MCF 10A (cell line): ENCODE measurements around the gene YDJC. TPM values are rescaled to one million over a fixed set of nuclear protein-coding genes. Genes with fewer than 3 reads are reported as not detected.

Experiments used
- BruUV-seq: library from RNA; stranded (reverse); fragments of 400-500 nt; replicated peaks from 2 replicates; lab custom pipeline; 2021; lab: Mats Ljungman, UMichigan
- CTCF ChIA-PET: fragments of 300-600 bp; sonication (Branson Sonifier 250); formaldehyde crosslinking; extraction: SDS; loops from one replicate; lab custom pipeline; 2021; ENCODE audit warnings: antibody characterized with exemption, inconsistent platforms; lab: Yijun Ruan, JAX
- POLR2A ChIA-PET: fragments of 300-600, 350-650 bp; sonication (Branson Sonifier 250); formaldehyde crosslinking; extraction: SDS; loops from one replicate; lab custom pipeline; 2020; ENCODE audit warnings: antibody characterized with exemption, inconsistent platforms; lab: Yijun Ruan, JAX
- DNase-seq: peaks from one replicate; pipeline ENCODE4 v3.0.0-alpha.2; 2018; ENCODE audit not compliant: unreplicated experiment
- H3K27ac Mint-ChIP-seq: one replicate; pipeline ENCODE4 v1.8.0; 2022; ENCODE audit warnings: mild to moderate bottlenecking, low read depth, mixed read lengths; ENCODE audit not compliant: unreplicated experiment
- H3K27me3 Mint-ChIP-seq: one replicate; pipeline ENCODE4 v1.8.0; 2022; ENCODE audit warnings: mixed read lengths; ENCODE audit not compliant: insufficient read depth, unreplicated experiment
- H3K36me3 Mint-ChIP-seq: one replicate; pipeline ENCODE4 v1.8.0; 2022; ENCODE audit warnings: mild to moderate bottlenecking, moderate library complexity, mixed read lengths; ENCODE audit not compliant: insufficient read depth, unreplicated experiment
- H3K4me1 Mint-ChIP-seq: one replicate; pipeline ENCODE4 v1.8.0; 2022; ENCODE audit warnings: mixed read lengths; ENCODE audit not compliant: insufficient read depth, unreplicated experiment
- H3K4me3 Mint-ChIP-seq: one replicate; pipeline ENCODE4 v1.8.0; 2022; ENCODE audit warnings: mild to moderate bottlenecking, moderate library complexity, mixed read lengths; ENCODE audit not compliant: unreplicated experiment
- H3K9me3 Mint-ChIP-seq: one replicate; pipeline ENCODE4 v1.8.0; 2022; ENCODE audit warnings: mixed read lengths; ENCODE audit not compliant: unreplicated experiment
- intact Hi-C: fragments of 100-400 bp; cut with micrococcal nuclease; formaldehyde crosslinking; loops from 2 replicates; pipeline ENCODE4 v1.14.1; 2022
- total RNA-seq: library from RNA; stranded (reverse); gene quantifications from 2 replicates; pipeline ENCODE4 v1.2.3, GENCODE V29; 2022
- TF ChIP-seq, protein P1 (sequence below): fragments of 200-600 bp; IDR thresholded peaks from one replicate; pipeline ENCODE4 v1.8.0; 2022; ENCODE audit warnings: antibody characterized with exemption, mild to moderate bottlenecking; ENCODE audit not compliant: unreplicated experiment

The YDJC gene
- total RNA-seq, 1 experiment from 2014 or later: 83.5 TPM

DNA sequence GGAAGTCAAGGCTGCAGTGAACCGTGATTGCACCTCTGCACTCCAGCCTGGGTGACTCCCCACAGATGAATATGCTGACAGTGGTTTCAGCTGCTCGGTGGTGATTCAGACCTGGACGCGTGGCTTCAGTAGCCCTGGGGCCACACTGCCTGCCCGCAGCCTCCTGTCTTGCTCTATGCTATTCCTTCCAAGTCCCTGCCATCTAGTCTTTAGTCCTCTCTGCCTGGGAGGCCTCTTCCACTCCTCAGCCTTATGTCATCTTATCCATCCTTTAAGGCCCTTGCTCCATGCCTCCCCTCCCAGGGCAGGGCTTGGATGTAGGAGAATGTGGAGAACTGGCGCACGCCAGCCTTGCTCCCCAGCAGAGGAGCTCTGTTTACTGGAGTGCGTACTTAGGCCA lies 23.0 kb downstream of the YDJC start:
- ChIA-PET CTCF (interaction anchor here (1.1 to 2.7 kb wide), 4 partner anchors 9 to 40 kb away, joined by 3 to 11 read pairs (median 7); partner anchors contain the start of gene YDJC), POLR2A (interaction anchor here (0.6 to 1.6 kb wide), 6 partner anchors 10 to 50 kb away, joined by 3 to 5 read pairs (median 3); partner anchors contain the start of gene SDF2L1)
- intact Hi-C loops: no loop called here
- BruUV-seq: no TSS peak
- no peak overlapping the region for H3K4me3 Mint-ChIP-seq
- H3K36me3 Mint-ChIP-seq: peaks cover 47% of the 10 kb centered on the region
- H3K27me3 Mint-ChIP-seq: no peaks in the 10 kb centered on the region
- peak; percentile 61 for DNase-seq
- peaks cover 5% of the 10 kb centered on the region for H3K4me1 Mint-ChIP-seq
- H3K9me3 Mint-ChIP-seq: no peaks in the 10 kb centered on the region
- peak overlapping the region; percentile 28 for H3K27ac Mint-ChIP-seq
- TF ChIP-seq, protein P1, sequence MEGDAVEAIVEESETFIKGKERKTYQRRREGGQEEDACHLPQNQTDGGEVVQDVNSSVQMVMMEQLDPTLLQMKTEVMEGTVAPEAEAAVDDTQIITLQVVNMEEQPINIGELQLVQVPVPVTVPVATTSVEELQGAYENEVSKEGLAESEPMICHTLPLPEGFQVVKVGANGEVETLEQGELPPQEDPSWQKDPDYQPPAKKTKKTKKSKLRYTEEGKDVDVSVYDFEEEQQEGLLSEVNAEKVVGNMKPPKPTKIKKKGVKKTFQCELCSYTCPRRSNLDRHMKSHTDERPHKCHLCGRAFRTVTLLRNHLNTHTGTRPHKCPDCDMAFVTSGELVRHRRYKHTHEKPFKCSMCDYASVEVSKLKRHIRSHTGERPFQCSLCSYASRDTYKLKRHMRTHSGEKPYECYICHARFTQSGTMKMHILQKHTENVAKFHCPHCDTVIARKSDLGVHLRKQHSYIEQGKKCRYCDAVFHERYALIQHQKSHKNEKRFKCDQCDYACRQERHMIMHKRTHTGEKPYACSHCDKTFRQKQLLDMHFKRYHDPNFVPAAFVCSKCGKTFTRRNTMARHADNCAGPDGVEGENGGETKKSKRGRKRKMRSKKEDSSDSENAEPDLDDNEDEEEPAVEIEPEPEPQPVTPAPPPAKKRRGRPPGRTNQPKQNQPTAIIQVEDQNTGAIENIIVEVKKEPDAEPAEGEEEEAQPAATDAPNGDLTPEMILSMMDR: no peak

DNA sequence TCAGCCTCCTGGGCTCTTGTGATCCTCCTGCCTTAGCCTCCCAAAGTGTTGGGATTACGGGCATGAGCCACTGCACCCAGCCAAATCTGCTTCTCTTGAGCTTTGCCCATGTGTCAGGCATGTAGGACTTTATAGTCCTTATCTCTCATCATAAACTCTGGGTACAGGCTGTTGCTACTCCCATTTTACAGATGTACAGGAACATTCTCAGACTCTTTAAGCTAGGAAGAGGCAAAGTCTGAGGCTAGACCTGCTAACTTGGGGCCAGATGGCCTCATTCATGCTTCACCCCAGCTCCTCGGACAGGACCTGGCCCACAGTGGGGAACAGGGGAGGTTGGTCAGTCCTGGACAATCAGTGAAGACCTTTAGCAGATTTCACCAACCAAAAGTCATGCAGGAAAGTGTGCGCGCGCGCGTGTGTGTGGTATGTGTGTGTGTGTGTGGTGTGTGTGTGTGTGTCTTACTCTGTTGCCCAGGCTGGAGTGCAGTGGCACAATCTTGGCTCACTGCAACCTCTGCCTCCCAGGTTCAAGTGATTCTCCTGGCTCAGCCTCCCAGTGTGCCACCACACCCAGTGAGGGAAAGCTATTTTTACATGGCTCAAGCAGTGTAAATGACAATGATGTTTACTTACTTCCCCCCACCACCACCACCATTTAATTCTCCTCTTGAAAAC lies 23.8 kb downstream of the YDJC start:
- Mint-ChIP-seq H3K9me3 (no peaks in the 10 kb centered on the region), H3K27me3 (no peaks in the 10 kb centered on the region), H3K4me3 (no peak overlapping the region), H3K36me3 (peaks cover 40% of the 10 kb centered on the region), H3K27ac (peak overlapping the region; percentile 28), H3K4me1 (peaks cover 5% of the 10 kb centered on the region)
- DNase-seq: no peak
- intact Hi-C loops: no loop called here
- TF ChIP-seq, protein P1: no peak
- CTCF ChIA-PET: interaction anchor here (1.2 to 2.7 kb wide), 2 partner anchors 10 to 24 kb away, joined by 3 to 11 read pairs; partner anchors contain the start of gene YDJC
- no TSS peak for BruUV-seq
- POLR2A ChIA-PET: interaction anchor here (0.6 to 1.6 kb wide), 8 partner anchors 11 to 50 kb away, joined by 3 to 5 read pairs (median 3); partner anchors contain the start of gene SDF2L1

DNA sequence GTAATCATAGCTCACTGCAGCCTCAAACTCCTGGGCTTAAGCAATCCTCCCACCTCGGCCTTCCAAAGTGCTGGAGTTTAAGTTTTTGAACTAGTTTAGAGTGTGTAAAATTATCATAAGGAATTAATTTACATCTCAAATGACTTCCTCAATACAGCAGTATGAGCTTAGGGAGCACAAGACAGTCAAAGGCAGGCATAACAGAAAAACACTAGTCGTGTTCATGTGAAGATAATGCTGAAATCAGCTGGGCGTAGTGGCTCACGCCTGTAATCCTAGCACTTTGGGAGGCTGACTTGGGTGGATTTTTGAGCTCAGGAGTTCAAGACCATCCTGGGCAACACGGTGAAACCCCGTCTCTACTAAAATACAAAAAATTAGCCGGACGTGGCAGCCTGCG lies 25.8 kb downstream of the YDJC start:
- H3K4me1 Mint-ChIP-seq: peaks cover 8% of the 10 kb centered on the region

DNA sequence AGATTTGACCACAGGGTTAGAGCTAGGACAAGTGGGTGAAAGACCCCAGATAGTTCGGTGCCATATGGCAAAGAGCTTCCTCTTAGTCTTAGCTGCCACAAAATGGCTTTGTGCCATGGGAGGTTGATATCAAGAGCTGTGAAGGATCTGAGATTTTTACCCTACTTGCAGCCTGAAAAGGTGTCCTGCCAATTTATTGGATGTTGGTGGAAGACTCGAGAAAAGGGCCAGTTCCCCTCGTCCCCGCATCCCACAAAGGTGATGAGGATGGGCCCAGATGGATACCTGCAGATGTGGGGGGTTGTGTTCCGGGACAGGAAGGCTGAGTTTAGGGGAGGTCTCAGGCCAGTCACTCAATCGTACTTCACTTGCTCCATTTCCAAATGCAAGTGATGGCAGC lies 27.2 kb downstream of the YDJC start:
- intact Hi-C loops: no loop called here

More for the DNA sequence above, 25.8 kb downstream of the YDJC start:
- no peak for DNase-seq
- CTCF ChIA-PET: interaction anchor here (0.7 to 1.1 kb wide), 2 partner anchors 20 to 253 kb away, joined by 3 read pairs; no protein-coding TSS in a partner anchor
- TF ChIP-seq, protein P1: no peak
- POLR2A ChIA-PET: interaction anchor here (0.6 kb wide), 1 partner anchor 33 kb away, joined by 3 read pairs; no protein-coding TSS in a partner anchor
- Mint-ChIP-seq H3K27ac (no peak overlapping the region), H3K4me3 (no peak overlapping the region), H3K27me3 (no peaks in the 10 kb centered on the region), H3K9me3 (no peaks in the 10 kb centered on the region), H3K36me3 (peaks cover 33% of the 10 kb centered on the region)
- intact Hi-C loops: no loop called here
- BruUV-seq: no TSS peak

More for the DNA sequence above, 27.2 kb downstream of the YDJC start:
- Mint-ChIP-seq H3K36me3 (peaks cover 29% of the 10 kb centered on the region), H3K27me3 (no peaks in the 10 kb centered on the region), H3K4me3 (no peak overlapping the region), H3K9me3 (no peaks in the 10 kb centered on the region), H3K4me1 (peaks cover 10% of the 10 kb centered on the region), H3K27ac (no peak overlapping the region)
- ChIA-PET POLR2A (no interaction called here), CTCF (no interaction called here)
- TF ChIP-seq, protein P1: no peak
- BruUV-seq: no TSS peak
- no peak for DNase-seq
